Endothelial cell of umbilical vein (primary cell): ENCODE measurements around the gene CXorf38. TPM values are rescaled to one million over a fixed set of nuclear protein-coding genes. Genes with fewer than 3 reads are reported as not detected.

Source experiments
- BruUV-seq: library from RNA; stranded (reverse); fragments of 400-500 nt; replicated peaks from 2 replicates; lab custom pipeline; 2021; lab: Mats Ljungman, UMichigan
- CTCF ChIA-PET: fragments of 300-600, 350-600 bp; sonication (Branson Sonifier 250); formaldehyde crosslinking; loops from one replicate; lab custom pipeline; 2021; ENCODE audit warnings: antibody characterized with exemption, inconsistent platforms; lab: Charles Lee
- POLR2A ChIA-PET: fragments of 300-600, 350-600 bp; sonication (Branson Sonifier 250); formaldehyde crosslinking; loops from one replicate; lab custom pipeline; 2021; ENCODE audit warnings: antibody characterized with exemption, inconsistent platforms; lab: Charles Lee
- DNase-seq: peaks from one replicate; pipeline ENCODE4 v3.0.0-alpha.2; 2011; ENCODE audit warnings: low read depth, low spot score
- FAIRE-seq: peaks from 2 replicates; lab custom pipeline; 2011; peaks lifted over from hg19 to GRCh38; lab: Jason Lieb, UNC
- H2AFZ ChIP-seq: 2 replicates; pipeline ENCODE4 v1.6.0; 2012; ENCODE audit warnings: low read depth, low read length, control low read depth, inconsistent platforms
- H3K27ac ChIP-seq: 2 replicates; pipeline ENCODE4 v1.5.1; 2011; ENCODE audit warnings: low read depth, mild to moderate bottlenecking, control low read depth, low read length, moderate library complexity; ENCODE audit not compliant: insufficient read depth
- H3K27me3 ChIP-seq, 2 experiments: 2 replicates each; pipeline versions ENCODE4 v1.6.0 to v1.6.1; 2011; ENCODE audit warnings: low read length in 2 of 2, mixed read lengths in 1 of 2; ENCODE audit not compliant: control insufficient read depth in 2 of 2, insufficient read depth in 2 of 2
- H3K36me3 ChIP-seq, 2 experiments: 2 replicates in 1 of 2; 3 replicates in 1 of 2; pipeline ENCODE4 v1.5.1; 2011; ENCODE audit warnings: low read length in 2 of 2, mild to moderate bottlenecking in 1 of 2, moderate library complexity in 1 of 2; ENCODE audit not compliant: control insufficient read depth in 2 of 2, insufficient read depth in 2 of 2; ENCODE audit errors: extremely low read depth in 1 of 2
- H3K4me1 ChIP-seq: 3 replicates; pipeline ENCODE4 v1.5.1; 2011; ENCODE audit warnings: mild to moderate bottlenecking, low read length; ENCODE audit not compliant: control insufficient read depth, insufficient read depth; ENCODE audit errors: extremely low read depth
- H3K4me2 ChIP-seq: 2 replicates; pipeline ENCODE4 v1.6.1; 2011; ENCODE audit warnings: low read length, control low read depth, mixed read lengths; ENCODE audit not compliant: insufficient read depth
- H3K4me3 ChIP-seq, 3 experiments: fragments of 200-600 bp in 1 of 3; sonication (generic), shearing (Covaris generic) in 1 of 3; replicated peaks in 1 of 3; 2 replicates each; pipeline ENCODE4 v1.5.1; 2011 to 2016; ENCODE audit warnings: control low read depth in 3 of 3, low read length in 3 of 3, mild to moderate bottlenecking in 2 of 3, inconsistent platforms in 1 of 3, low read depth in 1 of 3, moderate library complexity in 1 of 3; ENCODE audit not compliant: insufficient read depth in 1 of 3
- H3K79me2 ChIP-seq: 2 replicates; pipeline ENCODE4 v1.6.0; 2012; ENCODE audit warnings: low read length, inconsistent platforms; ENCODE audit not compliant: control insufficient read depth, insufficient read depth
- H3K9ac ChIP-seq: replicated peaks from 2 replicates; pipeline ENCODE3; 2011; ENCODE audit warnings: low read length, control low read depth; ENCODE audit not compliant: insufficient read depth; ENCODE audit errors: extremely low read depth
- H3K9me1 ChIP-seq: replicated peaks from 3 replicates; pipeline ENCODE4 v1.6.0; 2011; ENCODE audit warnings: mild to moderate bottlenecking, low read length; ENCODE audit not compliant: control insufficient read depth, insufficient read depth; ENCODE audit errors: extremely low read depth
- H3K9me3 ChIP-seq: replicated peaks from 2 replicates; pipeline ENCODE4 v1.5.1; 2012; ENCODE audit warnings: low read length, inconsistent platforms; ENCODE audit not compliant: control insufficient read depth, insufficient read depth
- H4K20me1 ChIP-seq: replicated peaks from 2 replicates; pipeline ENCODE3; 2011; ENCODE audit warnings: mild to moderate bottlenecking, low read length; ENCODE audit not compliant: control insufficient read depth, insufficient read depth; ENCODE audit errors: extremely low read depth
- CTCF ChIP-seq, 2 donors: IDR thresholded peaks; 1 replicate in 1 of 2; 2 replicates in 1 of 2; pipeline ENCODE4 v1.5.1; 2011; ENCODE audit warnings: low read length in 2 of 2, mild to moderate bottlenecking in 2 of 2, moderate library complexity in 2 of 2, control low read depth in 1 of 2, inconsistent platforms in 1 of 2, low read depth in 1 of 2; ENCODE audit not compliant: insufficient read depth in 1 of 2; ENCODE audit errors: extremely low read depth in 1 of 2
- EZH2 ChIP-seq: IDR thresholded peaks from 2 replicates; pipeline ENCODE4 v1.6.1; 2012; ENCODE audit warnings: borderline replicate concordance, low read depth, mild to moderate bottlenecking, moderate library complexity, low read length, inconsistent platforms; ENCODE audit not compliant: severe bottlenecking
- FOS ChIP-seq: IDR thresholded peaks from 2 replicates; pipeline ENCODE4 v1.6.1; 2011; ENCODE audit warnings: mild to moderate bottlenecking, low read length, moderate library complexity, borderline replicate concordance; ENCODE audit not compliant: insufficient read depth
- GATA2 ChIP-seq: IDR thresholded peaks from 2 replicates; pipeline ENCODE4 v1.7.0; 2011; ENCODE audit warnings: low read depth, mild to moderate bottlenecking, moderate library complexity, mixed read lengths, low read length; ENCODE audit not compliant: insufficient read length, insufficient read depth
- JUN ChIP-seq: IDR thresholded peaks from 2 replicates; pipeline ENCODE4 v1.6.1; 2011; ENCODE audit warnings: borderline replicate concordance, low read depth; ENCODE audit not compliant: insufficient read length, insufficient read depth
- MAX ChIP-seq: IDR thresholded peaks from 2 replicates; pipeline ENCODE4 v1.6.1; 2011; ENCODE audit not compliant: insufficient read depth, insufficient read length
- MYC ChIP-seq: IDR thresholded peaks from one replicate; pipeline ENCODE4 v1.6.1; 2011; ENCODE audit warnings: mild to moderate bottlenecking, low read depth, low read length
- POLR2A ChIP-seq: IDR thresholded peaks from 2 replicates; pipeline ENCODE4 v1.6.1; 2012; ENCODE audit warnings: low read depth, mild to moderate bottlenecking, control low read depth, low read length
- POLR2AphosphoS5 ChIP-seq: IDR thresholded peaks from 2 replicates; pipeline ENCODE4 v1.6.1; 2012; ENCODE audit warnings: low read depth, mild to moderate bottlenecking, control low read depth, low read length, moderate library complexity; ENCODE audit not compliant: insufficient read depth
- dilution Hi-C: fragments of 300-500 bp; cut with MboI; formaldehyde crosslinking; loops from one replicate; pipeline ENCODE4 v1.15.0; 2019; ENCODE audit warnings: low sequenced_read_pairs; ENCODE audit not compliant: extremely low pct_ligation_motif_present
- intact Hi-C: fragments of 100-400 bp; cut with micrococcal nuclease; formaldehyde crosslinking; loops from one replicate; pipeline ENCODE4 v1.10.0; 2022
- polyA plus RNA-seq, 4 experiments: library from polyadenylated mRNA; depleted of rRNA in 3 of 4; stranded (reverse) in 3 of 4; unstranded in 1 of 4; fragments of >200 nt; gene quantifications; 2 replicates each; pipeline versions ENCODE4 v1.2.1 to v1.2.3, GENCODE V29; 2011 to 2012; ENCODE audit warnings: missing spikeins in 1 of 4
- total RNA-seq: library from RNA; stranded (reverse); gene quantifications from 2 replicates; pipeline ENCODE4 v1.2.3, GENCODE V29; 2021

The CXorf38 gene
- total and polyA plus RNA-seq, 2 donors (not counting 3 experiments of a cell fraction or from before 2014, with no cell fraction given): 5.9 to 12.4 TPM

GRCh38 chrX:40579141-40579540 lies 68.2 kb downstream of the CXorf38 start:
- H3K27me3 ChIP-seq: no peaks in the 10 kb centered on the region
- H2AFZ ChIP-seq: no peak overlapping the region
- H3K9me1 ChIP-seq: no peaks in the 10 kb centered on the region
- no peak overlapping the region for H3K4me2 ChIP-seq
- ChIA-PET POLR2A (no interaction called here), CTCF (no interaction called here)
- TF ChIP-seq FOS (no peak), JUN (no peak), POLR2AphosphoS5 (no peak), MYC (no peak), MAX (no peak), GATA2 (no peak), EZH2 (no peak), CTCF (IDR thresholded peaks at IDR 0.05; ENCODE audit: extremely low read depth in 1 of 2, insufficient read depth in 1 of 2, low read depth in 1 of 2, low read length in 2 of 2) (no peak), POLR2A (no peak)
- BruUV-seq: no TSS peak
- no peak overlapping the region for H3K9ac ChIP-seq
- no peak for DNase-seq
- no peaks in the 10 kb centered on the region for H4K20me1 ChIP-seq
- peaks cover 10% of the 10 kb centered on the region for H3K4me1 ChIP-seq
- no peak overlapping the region for H3K27ac ChIP-seq
- H3K9me3 ChIP-seq: no peaks in the 10 kb centered on the region
- peaks cover 23% of the 10 kb centered on the region for H3K79me2 ChIP-seq
- dilution Hi-C loops (no loop called here), intact Hi-C loops (no loop called here)
- no peaks in the 10 kb centered on the region for H3K36me3 ChIP-seq
- no peak overlapping the region for H3K4me3 ChIP-seq
- FAIRE-seq: no peak
